ENCODE measurements around the gene DISC1. TPM values are rescaled to one million over a fixed set of nuclear protein-coding genes. Genes with fewer than 3 reads are reported as not detected.

DISC1 gene
- total and polyA plus RNA-seq, 7 donors: 1.2 to 14.1 (median 5.8) TPM

DNA sequence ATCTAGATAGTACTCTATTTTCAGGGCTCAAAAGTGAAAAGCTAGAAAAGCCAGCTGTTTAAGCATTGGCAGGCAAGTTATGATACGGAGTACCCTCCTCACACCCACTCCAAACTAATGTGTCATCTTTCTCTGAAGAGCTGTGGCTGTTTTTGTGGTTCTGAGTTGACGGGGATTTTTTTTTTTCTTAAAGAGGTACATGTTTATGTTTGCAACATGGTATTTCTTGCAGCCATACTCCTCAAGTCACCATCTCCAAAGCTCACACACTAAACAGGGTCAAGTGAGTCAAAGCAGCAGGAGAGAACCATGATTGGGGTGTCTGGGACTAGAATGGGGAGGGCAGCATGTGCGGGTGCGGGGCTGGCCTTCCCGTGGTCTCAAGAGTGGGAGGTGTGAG is 347.2 kb downstream of the DISC1 start:
- intact Hi-C loops (cut with DNase I): no loop called here
- no peaks in the 10 kb centered on the region for H3K27me3 ChIP-seq

DNA sequence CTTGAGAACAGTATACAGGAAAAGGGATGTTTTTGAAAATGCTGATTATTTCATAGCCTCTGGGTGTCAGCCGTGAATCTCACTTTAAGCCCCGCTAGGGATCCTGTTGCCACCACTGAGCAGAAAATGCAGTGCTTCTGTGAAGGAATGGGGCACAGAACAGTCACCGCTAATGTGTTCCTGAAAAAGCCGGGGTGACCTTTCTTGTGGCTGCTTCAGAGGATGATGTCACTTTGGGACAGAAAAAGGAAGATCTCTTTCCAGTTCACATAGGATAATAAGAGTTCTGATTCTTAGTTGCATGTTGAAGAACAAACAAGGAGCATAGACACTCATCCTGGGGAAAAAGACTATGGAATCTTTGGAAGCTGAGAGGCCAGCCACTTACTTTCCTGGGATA is 349.6 kb downstream of the DISC1 start:
- no peak overlapping the region for H3K4me3 ChIP-seq
- H3K9me3 ChIP-seq: no peaks in the 10 kb centered on the region
- no peaks in the 10 kb centered on the region for H3K36me3 ChIP-seq
- no peaks in the 10 kb centered on the region for H3K4me1 ChIP-seq
- DNase-seq: no peak
- TF ChIP-seq POLR2AphosphoS5 (IDR thresholded peaks at IDR 0.05) (no peak), POLR2A (IDR thresholded peaks at IDR 0.05) (no peak), EP300 (IDR thresholded peaks at IDR 0.05) (no peak)
- TF ChIP-seq, protein P1, sequence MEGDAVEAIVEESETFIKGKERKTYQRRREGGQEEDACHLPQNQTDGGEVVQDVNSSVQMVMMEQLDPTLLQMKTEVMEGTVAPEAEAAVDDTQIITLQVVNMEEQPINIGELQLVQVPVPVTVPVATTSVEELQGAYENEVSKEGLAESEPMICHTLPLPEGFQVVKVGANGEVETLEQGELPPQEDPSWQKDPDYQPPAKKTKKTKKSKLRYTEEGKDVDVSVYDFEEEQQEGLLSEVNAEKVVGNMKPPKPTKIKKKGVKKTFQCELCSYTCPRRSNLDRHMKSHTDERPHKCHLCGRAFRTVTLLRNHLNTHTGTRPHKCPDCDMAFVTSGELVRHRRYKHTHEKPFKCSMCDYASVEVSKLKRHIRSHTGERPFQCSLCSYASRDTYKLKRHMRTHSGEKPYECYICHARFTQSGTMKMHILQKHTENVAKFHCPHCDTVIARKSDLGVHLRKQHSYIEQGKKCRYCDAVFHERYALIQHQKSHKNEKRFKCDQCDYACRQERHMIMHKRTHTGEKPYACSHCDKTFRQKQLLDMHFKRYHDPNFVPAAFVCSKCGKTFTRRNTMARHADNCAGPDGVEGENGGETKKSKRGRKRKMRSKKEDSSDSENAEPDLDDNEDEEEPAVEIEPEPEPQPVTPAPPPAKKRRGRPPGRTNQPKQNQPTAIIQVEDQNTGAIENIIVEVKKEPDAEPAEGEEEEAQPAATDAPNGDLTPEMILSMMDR (IDR thresholded peaks at IDR 0.05): no peak
- H3K27me3 ChIP-seq: no peaks in the 10 kb centered on the region
- H3K27ac ChIP-seq: no peak overlapping the region
- 93% methylated on average over 4 of the region's 4 CpGs for WGBS, 2 donors
- intact Hi-C loops (cut with DNase I): no loop called here

More for the DNA sequence above, 347.2 kb downstream of the DISC1 start:
- Histone ChIP-seq H3K27ac (no peak overlapping the region), H3K4me3 (no peak overlapping the region), H3K9me3 (no peaks in the 10 kb centered on the region), H3K36me3 (no peaks in the 10 kb centered on the region), H3K4me1 (no peaks in the 10 kb centered on the region)
- no peak for DNase-seq
- TF ChIP-seq, protein P1 (IDR thresholded peaks at IDR 0.05): no peak
- TF ChIP-seq POLR2AphosphoS5 (IDR thresholded peaks at IDR 0.05): no peak
- no peak for TF ChIP-seq POLR2A (IDR thresholded peaks at IDR 0.05)
- no peak for TF ChIP-seq EP300 (IDR thresholded peaks at IDR 0.05)
- WGBS, 2 donors: 81 to 91% methylated on average over 5 of the region's 5 CpGs

DNA sequence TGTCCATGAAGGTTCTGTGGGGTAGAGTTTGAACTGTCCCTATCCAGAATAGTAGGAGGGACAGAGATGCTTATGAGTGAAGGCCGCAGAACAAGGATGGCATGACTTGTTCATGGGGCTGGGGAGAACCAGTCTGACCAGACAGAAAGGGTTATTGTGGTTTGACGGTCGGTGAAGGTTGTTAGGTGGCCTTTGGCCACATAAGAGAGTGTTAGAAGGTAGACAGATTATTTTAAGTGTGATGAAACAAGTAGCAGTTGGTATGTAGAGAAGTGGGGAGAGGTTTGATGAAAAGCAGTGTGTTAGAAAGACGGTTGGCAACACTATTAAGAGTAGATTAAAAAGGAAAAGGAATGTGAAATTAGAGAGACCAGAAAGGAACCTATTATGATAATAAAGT is 355.1 kb downstream of the DISC1 start:
- no peaks in the 10 kb centered on the region for H3K36me3 ChIP-seq
- 62 to 83% methylated on average over 4 of the region's 4 CpGs for WGBS, 2 donors
- intact Hi-C loops (cut with DNase I): no loop called here
- no peaks in the 10 kb centered on the region for H3K27me3 ChIP-seq
- TF ChIP-seq POLR2A (IDR thresholded peaks at IDR 0.05) (no peak), EP300 (IDR thresholded peaks at IDR 0.05) (no peak), POLR2AphosphoS5 (IDR thresholded peaks at IDR 0.05) (no peak)
- TF ChIP-seq, protein P1 (IDR thresholded peaks at IDR 0.05): no peak
- no peaks in the 10 kb centered on the region for H3K4me1 ChIP-seq
- no peak for DNase-seq
- H3K9me3 ChIP-seq: peaks cover 0 to 1% (median 0%) of the 10 kb centered on the region in 4 donors
- H3K27ac ChIP-seq: no peak overlapping the region
- no peak overlapping the region for H3K4me3 ChIP-seq

DNA sequence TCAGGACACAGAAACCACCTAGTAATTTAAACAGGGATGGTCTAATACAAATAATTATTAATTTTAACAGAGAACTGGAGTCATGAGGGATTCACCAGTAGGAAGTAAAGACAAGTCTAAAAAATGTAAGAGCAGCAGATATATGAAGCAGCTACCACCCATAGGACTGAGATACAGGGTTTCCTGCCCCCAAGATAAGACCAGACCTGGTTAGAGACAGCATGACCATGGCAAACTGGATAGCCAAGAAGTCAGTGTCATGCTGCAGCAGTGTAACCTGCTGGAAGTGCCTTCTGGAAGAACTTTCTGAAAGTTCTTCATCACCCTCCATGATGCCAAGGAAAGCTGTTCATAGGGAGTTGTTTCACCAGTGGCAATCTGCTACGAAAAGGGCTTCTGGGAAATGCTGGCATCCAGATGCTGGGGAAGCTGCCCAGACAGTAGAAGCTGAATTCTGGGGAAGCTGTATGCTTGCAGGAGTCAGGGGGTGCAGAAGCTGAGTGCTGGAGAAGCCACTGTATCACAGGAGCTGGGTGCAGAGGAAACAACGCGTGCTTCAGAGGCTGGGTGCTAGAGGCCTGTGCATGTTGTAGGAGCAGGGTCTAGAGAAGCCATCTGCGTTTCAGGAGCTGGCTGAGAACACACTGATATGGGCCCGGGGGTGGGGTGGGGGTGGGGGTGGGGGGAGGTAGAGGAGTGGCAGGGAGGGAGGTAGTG is 356.4 kb downstream of the DISC1 start:
- intact Hi-C loops (cut with DNase I): no loop called here
- Histone ChIP-seq H3K4me3 (no peak overlapping the region), H3K27ac (no peak overlapping the region), H3K27me3 (no peaks in the 10 kb centered on the region), H3K9me3 (peaks cover 0 to 1% (median 0%) of the 10 kb centered on the region in 4 donors), H3K36me3 (no peaks in the 10 kb centered on the region), H3K4me1 (no peaks in the 10 kb centered on the region)
- no peak for DNase-seq
- WGBS, 2 donors: 70 to 86% methylated on average over 5 of the region's 5 CpGs
- no peak for TF ChIP-seq EP300 (IDR thresholded peaks at IDR 0.05)
- no peak for TF ChIP-seq POLR2AphosphoS5 (IDR thresholded peaks at IDR 0.05)
- no peak for TF ChIP-seq POLR2A (IDR thresholded peaks at IDR 0.05)
- TF ChIP-seq, protein P1 (IDR thresholded peaks at IDR 0.05): no peak
